GM12865 (cell line): ENCODE measurements around the gene MXRA8.
A peak's percentile ranks its signal among the peaks of the same experiment; 100 is the strongest.

Experiments
- DNase-seq: peaks from one replicate; pipeline ENCODE4 v3.0.0; 2010; ENCODE audit warnings: low read depth
- H3K4me3 ChIP-seq: 2 replicates; pipeline ENCODE4 v1.5.1; 2011; ENCODE audit warnings: mild to moderate bottlenecking, low read depth, low read length, control low read depth
- CTCF ChIP-seq: IDR thresholded peaks from 2 replicates; pipeline ENCODE4 v1.5.1; 2011; ENCODE audit warnings: low read length, control low read depth, low read depth, inconsistent platforms; ENCODE audit not compliant: insufficient read depth; ENCODE audit errors: missing control alignments

The MXRA8 gene

GRCh38 chr1:1347026-1347595 is 11.2 kb downstream of the MXRA8 start:
- no peak overlapping the region for H3K4me3 ChIP-seq
- no peak for TF ChIP-seq CTCF
- DNase-seq: no peak

GRCh38 chr1:1346501-1346890 is 11.9 kb downstream of the MXRA8 start:
- no peak overlapping the region for H3K4me3 ChIP-seq
- no peak for DNase-seq
- no peak for TF ChIP-seq CTCF

GRCh38 chr1:1345860-1346500 is 12.4 kb downstream of the MXRA8 start:
- H3K4me3 ChIP-seq: no peak overlapping the region
- no peak for DNase-seq
- TF ChIP-seq CTCF: no peak

GRCh38 chr1:1345384-1345783 is 13.0 kb downstream of the MXRA8 start:
- no peak for TF ChIP-seq CTCF
- DNase-seq: no peak
- H3K4me3 ChIP-seq: no peak overlapping the region

GRCh38 chr1:1344655-1345361 is 13.5 kb downstream of the MXRA8 start:
- H3K4me3 ChIP-seq: no peak overlapping the region
- DNase-seq: no peak
- peak; percentile 54 for TF ChIP-seq CTCF

- no peak overlapping the region for H3K4me3 ChIP-seq
- DNase-seq: no peak
- TF ChIP-seq CTCF: no peak
Observed at GRCh38 chr1:1343811-1344421, 14.4 kb downstream of the MXRA8 start.
